ENCODE results near the gene GFI1.
A peak's percentile ranks its signal among the peaks of the same experiment; 100 is the strongest.
"Not testable (repeated sequence)": the region's sequence is repeated elsewhere in the genome, so short reads cannot be mapped to it uniquely, and the experiment has no call there.

GFI1 gene

GRCh38 chr1:92464588-92465255, 22.0 kb downstream of the GFI1 start:
- DNase-seq = no peak

DNA sequence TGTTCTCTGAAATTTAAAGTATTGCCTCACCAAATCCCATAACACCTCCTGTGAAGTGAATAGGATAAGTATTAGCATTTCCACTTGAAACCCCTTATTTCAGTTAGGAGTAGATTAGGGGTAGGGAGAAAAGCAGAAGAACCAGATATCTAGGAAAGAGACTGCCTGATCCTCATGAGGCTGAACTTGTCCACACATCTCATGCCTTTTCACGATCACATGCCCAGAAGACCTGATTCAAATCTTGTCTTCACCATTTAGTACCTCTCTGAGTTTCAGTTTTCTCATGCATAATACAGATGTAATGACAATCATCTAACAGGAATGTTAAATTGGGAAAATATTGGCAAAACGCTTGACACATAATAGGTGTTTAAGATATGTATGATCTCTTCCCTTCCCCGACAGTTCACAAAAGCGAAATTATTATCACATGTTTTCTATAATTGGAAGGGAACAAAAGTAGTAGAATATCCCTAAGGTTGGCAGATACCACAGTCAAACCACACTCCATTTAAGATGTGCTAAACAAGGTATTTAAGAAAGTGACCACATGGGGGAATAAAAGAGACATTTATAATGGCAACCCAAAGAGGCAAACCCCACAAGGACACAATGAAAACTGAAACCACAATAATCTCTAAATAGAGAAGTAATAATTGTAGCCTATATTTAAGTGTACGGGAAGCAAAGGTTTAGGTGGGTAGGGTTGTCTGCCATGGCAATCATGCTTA, 25.2 kb downstream of the GFI1 start:
- DNase-seq = no peak

GRCh38 chr1:92459871-92460320, 26.8 kb downstream of the GFI1 start:
- no peak for DNase-seq

DNA sequence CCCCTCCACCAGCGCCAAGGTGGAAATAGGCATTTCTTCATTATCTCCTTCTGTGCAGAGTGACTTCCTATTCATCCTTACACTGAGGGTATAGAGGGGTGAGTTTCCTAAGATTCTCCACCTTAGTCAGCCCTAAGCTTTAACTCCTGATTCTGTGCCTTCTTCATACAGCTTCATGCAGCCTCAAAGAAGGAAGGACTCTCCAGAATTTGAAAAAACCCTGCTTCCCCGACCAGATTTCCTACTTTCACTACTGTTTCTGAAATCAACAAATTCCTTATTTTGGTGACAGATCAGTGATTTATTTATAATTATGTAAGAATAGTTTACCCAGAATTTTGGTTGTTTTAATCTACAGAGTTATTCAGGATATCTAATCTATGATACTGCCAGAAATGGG, 28.6 kb downstream of the GFI1 start:
- no peak for DNase-seq

DNA sequence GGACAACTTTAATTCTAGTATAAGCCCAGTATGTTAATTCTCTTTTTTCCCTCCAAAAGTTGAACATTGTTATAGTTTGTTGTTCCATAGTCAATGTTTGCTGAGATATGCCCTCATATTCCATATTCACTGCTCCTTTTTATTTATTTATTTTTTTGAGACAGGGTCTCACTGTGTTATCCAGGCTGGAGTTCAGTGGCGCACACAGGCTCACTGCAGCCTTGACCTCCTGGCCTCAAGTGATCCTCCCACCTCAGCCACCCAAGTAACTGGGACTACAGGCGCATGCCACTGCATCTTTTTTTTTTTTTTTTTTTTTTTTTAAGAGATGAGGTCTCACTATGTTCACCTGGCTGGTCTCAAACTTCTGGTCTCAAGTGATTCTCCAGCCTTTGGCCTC, 38.7 kb downstream of the GFI1 start:
- no peak for DNase-seq

- no peak for DNase-seq
Measured at GRCh38 chr1:92447033-92447681, 39.6 kb downstream of the GFI1 start.

- DNase-seq = no peak
Measured at GRCh38 chr1:92446546-92446945, 40.2 kb downstream of the GFI1 start.

- DNase-seq = no peak
Measured at GRCh38 chr1:92445865-92446264, 40.9 kb downstream of the GFI1 start.

DNA sequence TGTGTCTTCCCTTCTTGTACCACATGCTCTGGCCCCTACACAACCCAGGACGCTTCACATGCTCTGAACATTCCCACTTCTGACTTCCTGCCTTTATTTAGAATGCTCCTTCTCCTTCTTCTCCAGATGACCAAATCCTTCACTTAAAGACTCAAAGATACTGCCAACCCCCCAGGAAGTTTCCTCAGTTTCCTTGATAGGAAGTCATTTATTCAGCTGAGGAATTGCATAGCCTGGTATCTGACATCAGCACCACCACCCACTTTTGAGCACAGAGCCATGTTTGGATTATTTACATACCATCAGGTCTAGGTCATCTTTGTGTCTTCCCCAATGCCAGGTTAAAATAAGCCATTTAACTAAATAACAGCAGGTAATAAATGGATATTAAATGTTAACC, 42.4 kb downstream of the GFI1 start:
- peak; percentile 6 for DNase-seq

DNA sequence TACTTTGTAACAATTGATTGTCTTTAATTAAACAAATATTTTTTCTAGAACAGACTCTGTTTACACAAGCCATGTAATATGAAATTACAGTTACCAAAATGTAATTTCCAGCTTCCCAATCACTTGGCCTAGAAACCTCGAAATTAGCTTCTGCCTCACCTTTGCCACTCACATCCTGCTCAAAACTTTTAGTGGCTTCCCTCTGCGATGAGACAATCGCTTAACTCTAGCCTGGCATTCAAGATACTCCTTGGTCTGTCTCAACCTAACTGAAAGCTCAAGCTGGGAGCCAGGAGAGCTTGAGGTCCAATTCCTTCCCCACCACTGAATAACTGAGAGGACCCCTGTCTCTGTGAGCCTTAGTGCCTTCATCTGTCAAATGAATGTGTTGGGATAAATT, 42.8 kb downstream of the GFI1 start:
- DNase-seq = no peak

DNA sequence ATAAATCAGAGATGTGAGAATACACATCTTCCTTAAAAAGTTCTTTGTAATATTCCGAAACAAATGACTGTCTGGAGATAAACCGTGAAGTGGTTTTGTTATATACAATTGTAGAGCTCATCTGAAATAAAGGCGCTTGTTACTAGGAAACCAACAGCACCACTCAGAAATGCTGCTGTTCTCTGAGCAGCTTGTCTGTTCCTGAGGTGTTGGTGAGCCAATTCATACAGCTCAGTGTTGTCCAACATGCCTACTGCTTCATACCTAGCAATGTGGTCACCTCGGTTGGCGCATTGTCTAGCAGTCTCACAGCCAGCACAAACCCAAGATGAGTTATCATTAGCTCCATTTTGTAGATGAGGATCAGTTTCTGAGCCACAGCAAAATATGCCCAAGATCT, 44.4 kb downstream of the GFI1 start:
- no peak for DNase-seq

DNA sequence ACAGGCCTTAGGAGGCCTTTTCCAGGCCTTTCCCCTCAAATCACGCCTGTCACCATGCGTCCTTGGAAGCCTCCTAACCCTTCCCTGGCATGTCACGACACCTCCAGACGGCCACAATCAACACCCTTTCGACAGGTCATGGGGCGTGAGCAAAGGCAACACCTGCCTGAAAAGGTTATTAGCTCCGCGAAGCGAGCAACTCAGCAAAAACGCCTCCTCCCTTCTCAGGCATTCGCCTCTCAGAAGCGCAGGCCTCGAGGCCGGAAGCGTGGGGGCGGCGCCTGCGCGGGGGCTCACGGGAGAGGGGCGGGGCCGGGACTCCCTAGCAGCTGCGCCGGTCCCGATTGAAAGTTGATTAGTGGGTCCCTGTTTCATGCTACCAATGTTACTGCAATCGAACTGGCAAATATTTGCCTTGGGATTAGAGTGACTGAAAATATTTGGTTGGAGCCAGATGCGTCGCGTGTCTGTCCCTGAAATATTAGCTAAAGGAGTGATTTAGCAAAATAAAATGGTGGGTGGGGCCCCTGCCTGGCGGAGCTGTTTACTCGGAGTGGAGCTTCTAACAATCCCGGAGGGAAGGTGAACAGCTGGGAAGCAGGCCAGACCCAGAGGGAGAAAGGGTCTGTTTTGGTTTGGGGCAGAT, 44.9 kb downstream of the GFI1 start:
- no peak for DNase-seq

DNA sequence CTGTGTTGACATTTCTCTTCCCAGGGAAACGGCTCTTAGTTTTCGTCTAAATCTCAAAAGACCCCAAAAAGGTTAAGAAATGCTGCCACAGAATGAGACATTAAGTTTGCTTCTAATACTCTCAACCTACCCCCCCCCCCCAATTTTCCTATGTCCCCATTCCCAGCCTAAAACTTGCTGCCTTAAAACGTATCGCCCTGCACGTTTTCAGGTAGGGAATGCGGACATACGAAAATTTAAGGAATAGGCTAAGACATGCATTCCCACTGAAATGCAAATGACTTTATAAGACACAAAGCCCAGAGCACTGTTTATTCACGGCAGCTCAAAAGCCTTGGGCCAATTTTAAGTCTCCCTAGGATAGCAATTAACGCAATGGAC, 45.4 kb downstream of the GFI1 start:
- DNase-seq = no peak

GRCh38 chr1:92439291-92439690, 47.4 kb downstream of the GFI1 start:
- no peak for DNase-seq

DNA sequence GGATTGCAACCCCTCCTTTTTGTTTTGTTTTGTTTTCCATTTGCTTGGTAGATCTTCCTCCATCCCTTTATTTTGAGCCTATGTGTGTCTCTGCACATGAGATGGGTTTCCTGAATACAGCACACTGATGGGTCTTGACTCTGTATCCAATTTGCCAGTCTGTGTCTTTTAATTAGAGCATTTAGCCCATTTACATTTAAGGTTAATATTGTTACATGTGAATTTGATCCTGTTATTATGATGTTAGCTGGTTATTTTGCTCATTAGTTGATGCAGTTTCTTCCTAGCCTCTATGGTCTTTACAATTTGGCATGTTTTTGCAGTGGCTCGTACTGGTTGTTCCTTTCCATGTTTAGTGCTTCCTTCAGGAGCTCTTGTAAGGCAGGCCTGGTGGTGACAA, 52.2 kb downstream of the GFI1 start:
- not testable (repeated sequence) for DNase-seq

DNA sequence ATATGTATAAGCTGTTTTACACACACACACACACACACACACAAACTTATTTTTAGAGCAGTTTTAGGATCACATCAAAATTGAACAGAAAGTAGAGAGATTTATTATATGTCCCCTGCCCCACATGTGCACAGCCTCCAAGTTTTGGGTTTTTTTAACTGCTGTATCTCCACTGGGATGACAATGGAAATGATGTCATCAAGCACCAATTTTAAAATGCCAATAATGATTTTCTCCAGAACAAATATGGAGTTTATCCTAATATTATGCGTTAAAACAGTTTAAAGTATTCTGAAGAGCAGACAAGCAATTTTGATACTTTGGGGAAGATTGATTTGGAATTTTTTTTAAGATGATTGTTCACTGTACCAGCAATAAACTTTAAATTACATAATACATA, 56.7 kb downstream of the GFI1 start:
- DNase-seq = no peak

- no peak for DNase-seq
Measured at GRCh38 chr1:92425617-92426016, 61.1 kb downstream of the GFI1 start.

Measured in kidney glomerular epithelial cell (primary cell).